GM12878 (cell line): ENCODE results near the gene SUB1. TPM values are rescaled to one million over a fixed set of nuclear protein-coding genes. Genes with fewer than 3 reads are reported as not detected.

Experiments
- ATF2 ChIP-seq: IDR thresholded peaks from 2 replicates; pipeline ENCODE4 v1.6.1; 2012; ENCODE audit warnings: low read length, inconsistent platforms
- CREB1 ChIP-seq: IDR thresholded peaks from 2 replicates; pipeline ENCODE4 v1.6.1; 2012; ENCODE audit warnings: low read depth, mild to moderate bottlenecking, inconsistent platforms
- CTCF ChIP-seq, 3 experiments: IDR thresholded peaks in 2 of 3; conservative IDR thresholded peaks in 1 of 3; 2 replicates each; pipeline ENCODE4 v1.5.1; 2011; ENCODE audit warnings: low read depth in 3 of 3, low read length in 3 of 3, mild to moderate bottlenecking in 3 of 3, control low read depth in 2 of 3, moderate library complexity in 2 of 3, inconsistent platforms in 1 of 3, mixed read lengths in 1 of 3; ENCODE audit not compliant: control insufficient read depth in 2 of 3, insufficient read depth in 1 of 3; ENCODE audit errors: extremely low read depth in 1 of 3
- GABPA ChIP-seq: IDR thresholded peaks from 2 replicates; pipeline ENCODE4 v1.6.1; 2014; ENCODE audit warnings: antibody characterized with exemption, low read depth, mild to moderate bottlenecking, inconsistent platforms
- IKZF1 ChIP-seq: fragments of 450-650 bp; conservative IDR thresholded peaks from 2 replicates; pipeline ENCODE4 v1.6.1; 2017; ENCODE audit warnings: antibody characterized with exemption, mild to moderate bottlenecking
- JUNB ChIP-seq: IDR thresholded peaks from 2 replicates; pipeline ENCODE4 v1.6.1; 2016; ENCODE audit warnings: antibody characterized with exemption, mild to moderate bottlenecking
- NBN ChIP-seq: fragments of 450-650 bp; IDR thresholded peaks from 2 replicates; pipeline ENCODE4 v1.6.1; 2016
- NFYB ChIP-seq: IDR thresholded peaks from 2 replicates; pipeline ENCODE4 v1.6.1; 2011; ENCODE audit warnings: low read depth, mild to moderate bottlenecking, low read length, improper control_type of control experiment, moderate library complexity; ENCODE audit not compliant: insufficient read depth
- ZNF24 ChIP-seq: fragments of 450-650 bp; IDR thresholded peaks from 2 replicates; pipeline ENCODE4 v1.6.1; 2017; ENCODE audit warnings: antibody characterized with exemption, mild to moderate bottlenecking
- ZNF592 ChIP-seq: fragments of 450-650 bp; IDR thresholded peaks from 2 replicates; pipeline ENCODE4 v1.6.1; 2017; ENCODE audit warnings: mild to moderate bottlenecking, moderate library complexity
- polyA plus RNA-seq, 11 experiments: library from polyadenylated mRNA; depleted of rRNA in 4 of 11; unstranded in 6 of 11; stranded (reverse) in 5 of 11; fragments of >200 nt; fragmentation: Nextera tagmentation in 4 of 11; fragmentation: Illumina TruSeq in 1 of 11; extraction: Ambion mirVana in 4 of 11; extraction: Trizol in 1 of 11; gene quantifications; 1 replicate in 1 of 11; 2 replicates in 10 of 11; pipeline versions ENCODE4 v1.2.1 to v1.2.3, GENCODE V29; 2011 to 2016; ENCODE audit warnings: inconsistent platforms in 2 of 11, missing spikeins in 2 of 11, low read depth in 1 of 11
- total RNA-seq, 4 experiments: library from RNA; depleted of rRNA in 3 of 4; stranded (reverse); fragments of >200 nt in 3 of 4; fragmentation: Illumina TruSeq in 1 of 4; extraction: Trizol in 1 of 4; gene quantifications; 2 replicates each; pipeline versions ENCODE4 v1.2.1 to v1.2.3, GENCODE V29; 2013 to 2021

Gene SUB1
- total and polyA plus RNA-seq, 10 of the 15 experiments (the other 5 are each of a cell fraction or from before 2014, with no cell fraction given) = 468 to 2,785 (median 1,145) TPM

- TF ChIP-seq ZNF592 (no peak), GABPA (0 out of 2 replicates have a peak, but pooled peaks have one; percentile 12), NBN (no peak), JUNB (peak; percentile 94), IKZF1 (no peak), NFYB (no peak), CTCF (IDR thresholded peaks at IDR 0.05 in 2 of 3, conservative IDR thresholded peaks at IDR 0.05 in 1 of 3; ENCODE audit: control insufficient read depth in 2 of 3, extremely low read depth in 1 of 3, insufficient read depth in 1 of 3, low read depth in 3 of 3, low read length in 3 of 3) (no peak), ZNF24 (no peak), CREB1 (peak; percentile 28; the same call in 1 of the 2 replicates), ATF2 (no peak)
Observed at GRCh38 chr5:32645246-32645645, 59.9 kb downstream of the SUB1 start (continued).
